Stomach (tissue), 4 donors: ENCODE data around the gene KISS1R.

Experiments
- EP300 ChIP-seq: sonication (generic); formaldehyde crosslinking; IDR thresholded peaks from one replicate; pipeline ENCODE4 v1.6.1; 2017; ENCODE audit warnings: antibody characterized with exemption
- POLR2A ChIP-seq, 4 donors: fragments of 450-650 bp; IDR thresholded peaks; one replicate each; pipeline ENCODE4 v1.6.1; 2016; ENCODE audit warnings: antibody characterized with exemption in 4 of 4, control low read depth in 2 of 4, mild to moderate bottlenecking in 1 of 4, moderate library complexity in 1 of 4
- POLR2AphosphoS5 ChIP-seq, 3 donors: sonication (generic); formaldehyde crosslinking; IDR thresholded peaks; one replicate each; pipeline ENCODE4 v1.6.1; 2016; ENCODE audit warnings: antibody characterized with exemption in 3 of 3
- TF ChIP-seq, protein P1 (sequence below), 7 experiments: fragments of 450-650 bp in 4 of 7; fragments of 200-600 bp in 3 of 7; sonication (generic) in 3 of 7; IDR thresholded peaks; one replicate each; pipeline ENCODE4 v1.5.1; 2016 to 2019; ENCODE audit warnings: antibody characterized with exemption in 7 of 7, control low read depth in 2 of 7, mild to moderate bottlenecking in 1 of 7

DNA sequence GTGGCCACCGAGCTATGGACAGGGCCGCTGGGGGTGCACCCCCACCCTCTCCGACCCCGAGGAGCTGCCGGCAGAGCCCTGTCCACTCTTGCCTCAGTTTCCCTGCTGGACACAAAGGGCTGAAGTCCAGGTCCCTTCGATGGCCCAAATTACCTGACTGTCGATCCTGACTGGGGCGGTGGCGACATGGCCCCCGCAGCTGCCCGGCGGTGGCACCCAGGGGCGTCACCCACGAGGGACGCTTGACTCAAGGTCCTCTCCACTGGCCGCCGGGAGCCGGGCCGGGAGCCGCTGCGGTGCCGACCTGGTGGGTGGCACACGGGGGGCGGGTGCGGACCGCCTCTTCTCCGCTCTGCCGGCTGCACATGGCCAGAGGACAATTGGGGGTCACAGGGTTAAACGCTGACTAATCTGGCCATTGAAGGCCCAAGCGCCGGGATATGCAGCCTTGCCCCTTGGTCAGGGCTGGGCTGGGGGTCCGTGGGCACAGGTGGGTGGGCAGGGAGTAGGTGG is 25.1 kb downstream of the KISS1R start:
- TF ChIP-seq, protein P1, sequence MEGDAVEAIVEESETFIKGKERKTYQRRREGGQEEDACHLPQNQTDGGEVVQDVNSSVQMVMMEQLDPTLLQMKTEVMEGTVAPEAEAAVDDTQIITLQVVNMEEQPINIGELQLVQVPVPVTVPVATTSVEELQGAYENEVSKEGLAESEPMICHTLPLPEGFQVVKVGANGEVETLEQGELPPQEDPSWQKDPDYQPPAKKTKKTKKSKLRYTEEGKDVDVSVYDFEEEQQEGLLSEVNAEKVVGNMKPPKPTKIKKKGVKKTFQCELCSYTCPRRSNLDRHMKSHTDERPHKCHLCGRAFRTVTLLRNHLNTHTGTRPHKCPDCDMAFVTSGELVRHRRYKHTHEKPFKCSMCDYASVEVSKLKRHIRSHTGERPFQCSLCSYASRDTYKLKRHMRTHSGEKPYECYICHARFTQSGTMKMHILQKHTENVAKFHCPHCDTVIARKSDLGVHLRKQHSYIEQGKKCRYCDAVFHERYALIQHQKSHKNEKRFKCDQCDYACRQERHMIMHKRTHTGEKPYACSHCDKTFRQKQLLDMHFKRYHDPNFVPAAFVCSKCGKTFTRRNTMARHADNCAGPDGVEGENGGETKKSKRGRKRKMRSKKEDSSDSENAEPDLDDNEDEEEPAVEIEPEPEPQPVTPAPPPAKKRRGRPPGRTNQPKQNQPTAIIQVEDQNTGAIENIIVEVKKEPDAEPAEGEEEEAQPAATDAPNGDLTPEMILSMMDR (IDR thresholded peaks at IDR 0.05), result no peak
- no peak for TF ChIP-seq POLR2A (IDR thresholded peaks at IDR 0.05)
- no peak for TF ChIP-seq EP300
- TF ChIP-seq POLR2AphosphoS5 (IDR thresholded peaks at IDR 0.05), result no peak
